Gastrocnemius medialis (tissue), 4 donors: ENCODE results near the gene DMRT1. TPM values are rescaled to one million over a fixed set of nuclear protein-coding genes. Genes with fewer than 3 reads are reported as not detected.

ENCODE experiments used
- ATAC-seq, 2 donors: fragments of 150-250 bp; one replicate each; pipeline ENCODE4 v1.9.1; 2016
- DNase-seq, 2 donors: peaks; one replicate each; pipeline ENCODE4 v3.0.0-alpha.2; 2019
- H3K27ac ChIP-seq, 4 donors: fragments of 200-600 bp; sonication (generic); 1 replicate in 1 of 4; 2 replicates in 3 of 4; pipeline ENCODE4 v1.5.1; 2016 to 2018; ENCODE audit warnings: mild to moderate bottlenecking in 2 of 4, moderate library complexity in 1 of 4
- H3K27me3 ChIP-seq, 3 donors: fragments of 200-600 bp; sonication (generic) in 2 of 3; 1 replicate in 1 of 3; 2 replicates in 2 of 3; pipeline versions ENCODE4 v1.5.1 to v1.6.0; 2016 to 2019; ENCODE audit warnings: mild to moderate bottlenecking in 1 of 3, moderate library complexity in 1 of 3
- H3K36me3 ChIP-seq, 2 donors: fragments of 200-600 bp; sonication (generic) in 1 of 2; one replicate each; pipeline ENCODE4 v1.5.1; 2017 to 2018
- H3K4me1 ChIP-seq, 2 donors: fragments of 200-600 bp; sonication (generic) in 1 of 2; one replicate each; pipeline ENCODE4 v1.5.1; 2016 to 2017; ENCODE audit warnings: mild to moderate bottlenecking in 2 of 2
- H3K4me3 ChIP-seq, 4 donors: fragments of 200-600 bp; sonication (generic) in 3 of 4; 1 replicate in 1 of 4; 2 replicates in 3 of 4; pipeline ENCODE4 v1.5.1; 2016 to 2019; ENCODE audit warnings: mild to moderate bottlenecking in 2 of 4
- H3K9me3 ChIP-seq, 3 donors: fragments of 200-600 bp; sonication (generic) in 2 of 3; 1 replicate in 1 of 3; 2 replicates in 2 of 3; pipeline ENCODE4 v1.5.1; 2016 to 2019
- CTCF ChIP-seq, 5 experiments: fragments of 450-650 bp in 3 of 5; fragments of 200-600 bp in 2 of 5; sonication (generic) in 2 of 5; IDR thresholded peaks in 4 of 5; conservative IDR thresholded peaks in 1 of 5; 1 replicate in 4 of 5; 2 replicates in 1 of 5; pipeline ENCODE4 v1.5.1; 2016 to 2019; ENCODE audit warnings: antibody characterized with exemption in 5 of 5, mild to moderate bottlenecking in 3 of 5, moderate library complexity in 3 of 5
- POLR2A ChIP-seq, 2 donors: fragments of 450-650 bp; IDR thresholded peaks; one replicate each; pipeline ENCODE4 v1.6.1; 2017; ENCODE audit warnings: antibody characterized with exemption in 2 of 2, mild to moderate bottlenecking in 2 of 2, moderate library complexity in 2 of 2
- in situ Hi-C, 4 donors: fragments of 200-750 bp; cut with MboI; loops; one replicate each; pipeline versions ENCODE4 v1.15.0 to v1.8.0; 2017; ENCODE audit warnings: low sequenced_read_pairs in 4 of 4
- intact Hi-C: fragments of 100-400 bp; cut with DNase I; formaldehyde crosslinking; loops from one replicate; pipeline ENCODE4 v1.15.1; 2023; ENCODE audit warnings: low total_unique reads
- total RNA-seq, 4 donors: library from RNA; depleted of rRNA; stranded (reverse); fragments of >200 nt; gene quantifications; one replicate each; pipeline versions ENCODE4 v1.1.0 to v1.2.3, GENCODE V29; 2016

DMRT1 gene
- total RNA-seq, 4 donors from 2014 or later: 0.91 TPM; not detected in 3

- TF ChIP-seq POLR2A (IDR thresholded peaks at IDR 0.05) (no peak), CTCF (IDR thresholded peaks at IDR 0.05 in 4 of 5, conservative IDR thresholded peaks at IDR 0.05 in 1 of 5) (no peak)
These were observed 135.7 kb downstream of the DMRT1 start for GRCh38 chr9:976943-977837.

GRCh38 chr9:977838-978830, 136.6 kb downstream of the DMRT1 start:
- TF ChIP-seq POLR2A (IDR thresholded peaks at IDR 0.05): no peak
- no peak for TF ChIP-seq CTCF (IDR thresholded peaks at IDR 0.05 in 4 of 5, conservative IDR thresholded peaks at IDR 0.05 in 1 of 5)
- Histone ChIP-seq H3K9me3 (no peaks in the 10 kb centered on the region), H3K4me3 (peak overlapping the region in 2 of 4 donors; percentile 20 to 50), H3K4me1 (peaks cover 4 to 7% of the 10 kb centered on the region in 2 donors), H3K27ac (peak overlapping the region; percentile 29 to 47 (median 38)), H3K27me3 (peaks cover 44 to 60% (median 45%) of the 10 kb centered on the region in 3 donors), H3K36me3 (no peaks in the 10 kb centered on the region)
- intact Hi-C loops (no loop called here), in situ Hi-C loops (no loop called here)
- no peak for DNase-seq
- ATAC-seq: no peak

More at GRCh38 chr9:976943-977837, 135.7 kb downstream of the DMRT1 start:
- Histone ChIP-seq H3K36me3 (no peaks in the 10 kb centered on the region), H3K4me1 (peaks cover 5 to 7% of the 10 kb centered on the region in 2 donors), H3K27me3 (peaks cover 47 to 69% (median 54%) of the 10 kb centered on the region in 3 donors), H3K4me3 (peak overlapping the region; percentile 43 to 57 (median 46)), H3K9me3 (no peaks in the 10 kb centered on the region), H3K27ac (peak overlapping the region; percentile 29 to 59 (median 45))
- in situ Hi-C loops: no loop called here
- ATAC-seq (no peak), DNase-seq (no peak)
- intact Hi-C loops: no loop called here

- ATAC-seq (no peak), DNase-seq (no peak)
- H3K27ac ChIP-seq: no peak overlapping the region
- peaks cover 31 to 47% (median 35%) of the 10 kb centered on the region in 3 donors for H3K27me3 ChIP-seq
- peaks cover 4 to 7% of the 10 kb centered on the region in 2 donors for H3K4me1 ChIP-seq
- intact Hi-C loops: no loop called here
- no peak overlapping the region for H3K4me3 ChIP-seq
- H3K9me3 ChIP-seq: no peaks in the 10 kb centered on the region
- no peak for TF ChIP-seq CTCF (IDR thresholded peaks at IDR 0.05 in 4 of 5, conservative IDR thresholded peaks at IDR 0.05 in 1 of 5)
- no peak for TF ChIP-seq POLR2A (IDR thresholded peaks at IDR 0.05)
- no peaks in the 10 kb centered on the region for H3K36me3 ChIP-seq
- in situ Hi-C loops: no loop called here
These were observed 138.5 kb downstream of the DMRT1 start for GRCh38 chr9:979983-980382.

GRCh38 chr9:980640-981039, 139.1 kb downstream of the DMRT1 start:
- TF ChIP-seq POLR2A (IDR thresholded peaks at IDR 0.05): no peak
- no peak for TF ChIP-seq CTCF (IDR thresholded peaks at IDR 0.05 in 4 of 5, conservative IDR thresholded peaks at IDR 0.05 in 1 of 5)
- Histone ChIP-seq H3K4me3 (no peak overlapping the region), H3K36me3 (no peaks in the 10 kb centered on the region), H3K9me3 (no peaks in the 10 kb centered on the region), H3K27me3 (peaks cover 25 to 40% (median 28%) of the 10 kb centered on the region in 3 donors), H3K4me1 (peaks cover 4 to 7% of the 10 kb centered on the region in 2 donors), H3K27ac (peak overlapping the region in 1 of 4 donors; percentile 37)
- intact Hi-C loops: no loop called here
- DNase-seq (no peak), ATAC-seq (no peak)
- in situ Hi-C loops: no loop called here
